Measurements from ENCODE around the gene CD160.
"Not testable (repeated sequence)": the region's sequence is repeated elsewhere in the genome, so short reads cannot be mapped to it uniquely, and the experiment has no call there.

CD160 gene

GRCh38 chr1:145719230-145720079 is at the start of gene CD160:
Gene CD160, plus strand, starts transcription at chr1:145719499. Its CDS starts 8,829 bp downstream, at chr1:145728328.
- TF ChIP-seq CTCF (IDR thresholded peaks at IDR 0.05; ENCODE audit: low read depth, low read length, missing control alignments), result no peak
- no peak within 1 kb of the TSS for H3K4me3 ChIP-seq (ENCODE audit: low read depth, low read length)
- peak; percentile 38 for DNase-seq (ENCODE audit: low read depth)

GRCh38 chr1:145670995-145671745 is 48.1 kb upstream of the CD160 start:
- not testable (repeated sequence) for H3K4me3 ChIP-seq (ENCODE audit: low read depth, low read length)

GRCh38 chr1:145673217-145673616 is 46.1 kb upstream of the CD160 start:
- not testable (repeated sequence) for DNase-seq (ENCODE audit: low read depth); H3K4me3 ChIP-seq (ENCODE audit: low read depth, low read length)

More at GRCh38 chr1:145670995-145671745, 48.1 kb upstream of the CD160 start:
- DNase-seq (ENCODE audit: low read depth), result not testable (repeated sequence)

- not testable (repeated sequence) for DNase-seq (ENCODE audit: low read depth); H3K4me3 ChIP-seq (ENCODE audit: low read depth, low read length)
These were observed 34.4 kb upstream of the CD160 start for GRCh38 chr1:145684858-145685257.

- not testable (repeated sequence) for DNase-seq (ENCODE audit: low read depth); H3K4me3 ChIP-seq (ENCODE audit: low read depth, low read length)
These were observed 33.2 kb upstream of the CD160 start for GRCh38 chr1:145686078-145686477.

- no peak for TF ChIP-seq CTCF (IDR thresholded peaks at IDR 0.05; ENCODE audit: low read depth, low read length, missing control alignments)
- DNase-seq (ENCODE audit: low read depth), result no peak
- H3K4me3 ChIP-seq (ENCODE audit: low read depth, low read length), result no peak overlapping the region
These were observed 31.0 kb upstream of the CD160 start for GRCh38 chr1:145688328-145688727.

- DNase-seq (ENCODE audit: low read depth), result no peak
- no peak overlapping the region for H3K4me3 ChIP-seq (ENCODE audit: low read depth, low read length)
- TF ChIP-seq CTCF (IDR thresholded peaks at IDR 0.05; ENCODE audit: low read depth, low read length, missing control alignments), result no peak
These were observed 30.4 kb upstream of the CD160 start for GRCh38 chr1:145688924-145689323.

GRCh38 chr1:145689922-145690321 is 29.4 kb upstream of the CD160 start:
- no peak overlapping the region for H3K4me3 ChIP-seq (ENCODE audit: low read depth, low read length)
- no peak for TF ChIP-seq CTCF (IDR thresholded peaks at IDR 0.05; ENCODE audit: low read depth, low read length, missing control alignments)
- DNase-seq (ENCODE audit: low read depth), result no peak

Measured in GM12864 (cell line).